Stimulated activated CD4-positive, alpha-beta T cell treated with anti-CD3 and anti-CD28 coated beads, Interleukin-4, amount 100 ng/mL, for 4 hours (primary cell): ENCODE data around the gene CATSPERZ.
A peak's percentile ranks its signal among the peaks of the same experiment; 100 is the strongest.
"Not testable (repeated sequence)": the region's sequence is repeated elsewhere in the genome, so short reads cannot be mapped to it uniquely, and the experiment has no call there.

Experiments
- DNase-seq, 2 experiments: peaks; one replicate each; pipeline ENCODE4 v3.0.0-alpha.2; 2020

The CATSPERZ gene

DNA sequence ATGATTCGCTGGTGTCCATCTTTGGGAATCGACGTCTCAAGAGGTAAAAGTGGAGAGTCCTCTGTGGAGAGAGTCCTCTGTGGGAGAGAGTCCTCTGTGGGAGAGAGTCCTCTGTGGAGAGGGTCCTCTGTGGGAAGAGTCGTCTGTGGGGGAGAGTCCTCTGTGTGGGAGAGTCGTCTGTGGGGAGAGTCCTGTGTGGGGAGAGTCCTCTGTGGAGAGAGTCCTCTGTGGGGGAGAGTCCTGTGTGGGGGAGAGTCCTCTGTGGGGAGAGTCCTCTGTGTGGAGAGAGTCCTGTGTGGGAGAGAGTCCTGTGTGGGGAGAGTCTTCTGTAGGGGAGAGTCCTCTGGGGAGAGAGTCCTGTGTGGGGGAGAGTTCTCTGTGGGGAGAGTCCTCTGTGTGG is 20.9 kb downstream of the CATSPERZ start:
- no peak for DNase-seq

GRCh38 chr11:64321533-64321932 is 21.4 kb downstream of the CATSPERZ start:
- no peak for DNase-seq

GRCh38 chr11:64322925-64323260 is 22.7 kb downstream of the CATSPERZ start:
- no peak for DNase-seq

- DNase-seq, result no peak
These were observed 23.2 kb downstream of the CATSPERZ start for GRCh38 chr11:64323373-64323772.

- DNase-seq, result not testable (repeated sequence)
These were observed 23.8 kb downstream of the CATSPERZ start for GRCh38 chr11:64323984-64324383.

DNA sequence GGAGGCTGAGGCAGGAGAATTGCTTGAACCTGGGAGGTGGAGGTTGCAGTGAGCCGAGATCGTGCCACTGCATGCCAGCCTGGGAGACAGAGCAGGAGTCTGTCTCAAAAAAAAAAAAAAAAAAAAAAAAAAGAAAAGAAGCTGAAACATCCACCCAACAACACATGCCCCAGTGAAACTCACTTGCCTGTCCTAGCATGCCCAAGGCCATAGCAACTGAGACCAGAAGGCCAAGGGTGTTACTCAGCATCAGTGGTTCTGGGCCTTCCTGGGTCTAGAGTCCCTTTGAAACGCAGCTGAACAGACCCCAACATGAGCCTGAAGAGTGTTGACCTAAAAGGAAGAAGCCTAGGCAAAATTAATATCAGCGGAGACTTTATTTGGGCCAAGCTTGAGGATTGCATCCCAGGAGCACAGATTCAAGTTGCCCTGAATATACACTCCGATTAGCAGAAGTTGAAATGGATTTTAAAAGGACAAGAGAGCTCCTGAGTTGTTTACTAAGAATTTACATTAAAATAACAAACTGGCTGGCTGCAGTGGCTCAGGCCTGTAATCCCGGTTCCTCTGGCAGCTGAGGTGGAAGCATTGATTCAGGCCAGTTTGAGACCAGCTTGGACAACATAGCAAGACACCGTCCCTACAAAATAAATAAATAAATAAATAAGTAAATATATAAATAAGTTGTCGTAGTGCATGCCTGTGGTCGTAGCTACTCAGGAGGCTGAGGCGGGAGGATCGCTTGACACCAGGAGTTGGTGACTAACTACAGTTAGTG is 24.7 kb downstream of the CATSPERZ start:
- no peak for DNase-seq

DNA sequence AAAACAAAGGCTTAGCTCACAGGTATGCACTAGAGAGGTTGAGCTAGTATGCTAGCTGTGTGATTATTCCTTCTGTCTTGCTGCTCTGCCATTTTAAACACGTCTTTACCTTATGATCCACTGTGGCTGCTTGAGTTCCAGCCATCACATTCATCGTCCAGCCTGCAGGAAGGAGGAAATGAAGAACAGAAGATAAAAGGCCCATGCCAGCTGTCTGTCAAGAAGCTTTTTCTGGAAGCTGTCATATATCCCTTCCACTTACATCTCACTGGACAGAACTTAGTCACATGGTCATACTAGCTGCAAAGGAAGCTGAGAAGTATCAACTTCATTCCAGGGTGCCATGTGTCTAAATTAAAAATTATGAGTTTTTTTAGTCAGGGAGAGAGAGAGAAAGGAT is 27.2 kb downstream of the CATSPERZ start:
- DNase-seq, result no peak

GRCh38 chr11:64327993-64328392 is 27.8 kb downstream of the CATSPERZ start:
- DNase-seq, result no peak

DNA sequence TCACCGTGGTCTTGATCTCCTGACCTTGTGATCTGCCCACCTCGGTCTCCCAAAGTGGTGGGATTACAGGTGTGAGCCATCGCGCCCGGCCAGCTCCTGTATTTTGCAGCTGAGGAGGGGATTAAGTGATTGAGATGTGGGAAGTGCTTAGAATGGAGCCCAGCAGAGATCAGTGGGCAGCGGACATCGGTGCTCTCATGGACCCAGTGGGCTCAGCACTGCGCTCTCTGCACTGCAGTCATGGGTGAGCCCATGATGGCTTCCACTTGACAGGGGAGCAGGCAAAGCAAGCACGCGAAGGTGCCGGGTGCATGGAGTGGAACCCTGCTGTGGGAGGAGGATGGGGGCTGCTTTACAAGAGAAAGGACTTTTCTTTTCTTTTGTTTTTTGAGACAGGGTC is 30.7 kb downstream of the CATSPERZ start:
- no peak for DNase-seq

- peak; percentile 51 to 61 for DNase-seq
These were observed 31.6 kb downstream of the CATSPERZ start for GRCh38 chr11:64331569-64332371.

- DNase-seq, result no peak
These were observed 33.4 kb downstream of the CATSPERZ start for GRCh38 chr11:64333556-64333955.

- no peak for DNase-seq
These were observed 34.9 kb downstream of the CATSPERZ start for GRCh38 chr11:64334764-64335735.

DNA sequence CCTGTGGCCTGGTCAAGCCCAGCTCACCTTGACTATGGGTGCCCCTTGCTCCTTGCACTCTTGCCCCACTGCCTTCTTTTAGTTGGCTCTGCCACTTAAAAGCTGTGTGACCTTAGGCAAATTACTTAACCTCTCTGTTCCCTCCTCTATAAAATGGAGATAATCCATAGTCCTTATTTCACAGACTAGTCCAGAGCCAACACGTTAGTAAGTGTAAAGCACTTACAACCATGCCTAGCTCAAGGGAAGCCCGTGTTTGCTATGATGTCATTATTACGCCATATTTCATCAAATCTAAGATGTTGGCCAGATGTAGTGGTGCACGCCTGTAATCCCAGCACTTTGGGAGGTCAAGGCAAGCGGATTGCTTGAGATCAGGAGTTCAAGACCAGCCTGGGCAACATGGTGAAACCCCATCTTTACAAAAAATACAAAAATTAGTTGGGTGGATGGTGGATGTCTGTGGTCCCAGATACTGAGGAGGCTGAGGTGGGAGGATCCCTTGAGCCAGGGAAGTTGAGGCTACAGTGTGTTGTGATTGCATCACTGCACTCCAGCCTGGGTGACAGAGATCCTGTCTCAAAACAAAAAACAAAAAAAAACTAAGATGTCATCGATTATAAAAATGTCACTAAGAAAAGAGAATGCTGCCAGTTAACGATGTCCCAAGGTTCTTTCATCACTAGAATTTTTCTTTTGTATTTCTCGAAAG is 37.5 kb downstream of the CATSPERZ start:
- DNase-seq, result no peak

DNA sequence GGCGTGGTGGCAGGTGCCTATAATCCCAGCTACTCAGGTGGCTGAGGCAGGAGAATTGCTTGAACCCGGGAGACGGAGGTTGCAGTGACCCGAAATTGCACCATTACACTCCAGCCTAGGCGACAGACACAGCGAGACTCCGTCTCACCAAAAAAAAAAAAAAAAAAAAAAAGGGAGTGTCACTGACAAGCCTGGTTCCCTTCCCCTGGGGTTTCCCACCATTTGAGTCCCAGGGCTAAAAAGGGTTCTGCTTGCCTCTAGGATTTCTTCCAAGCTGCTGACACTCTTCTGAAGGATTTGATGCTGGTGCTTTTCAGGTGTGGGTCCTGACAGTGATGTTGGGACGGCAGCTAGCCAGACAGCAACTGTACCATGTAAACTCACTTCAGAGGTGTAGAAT is 38.6 kb downstream of the CATSPERZ start:
- no peak for DNase-seq

DNA sequence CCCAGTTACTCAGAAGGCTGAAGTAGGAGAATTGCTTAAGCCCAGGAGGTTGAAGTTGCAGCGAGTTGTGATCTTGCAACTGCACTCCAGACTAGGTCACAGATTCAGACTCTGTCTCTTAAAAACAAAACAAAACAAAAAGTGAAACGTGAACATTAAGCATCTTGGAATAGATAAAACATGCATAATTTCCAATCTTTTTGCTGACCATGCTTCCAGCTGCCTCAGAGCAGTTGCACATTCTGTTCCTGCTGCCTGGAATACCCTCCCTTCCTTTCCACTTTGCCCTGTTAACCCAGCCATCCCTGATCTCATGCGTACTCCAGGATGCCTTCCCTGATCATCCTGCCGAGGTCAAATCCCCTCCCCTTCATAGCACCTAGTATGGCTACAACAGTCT is 39.1 kb downstream of the CATSPERZ start:
- DNase-seq, result no peak

GRCh38 chr11:64339754-64340408 is 39.7 kb downstream of the CATSPERZ start, which contains the start of gene CCDC88B:
Gene CCDC88B (plus strand): TSS chr11:64340204. CDS start chr11:64340267, 63 bp downstream.
- peak; percentile 72 to 80 for DNase-seq

DNA sequence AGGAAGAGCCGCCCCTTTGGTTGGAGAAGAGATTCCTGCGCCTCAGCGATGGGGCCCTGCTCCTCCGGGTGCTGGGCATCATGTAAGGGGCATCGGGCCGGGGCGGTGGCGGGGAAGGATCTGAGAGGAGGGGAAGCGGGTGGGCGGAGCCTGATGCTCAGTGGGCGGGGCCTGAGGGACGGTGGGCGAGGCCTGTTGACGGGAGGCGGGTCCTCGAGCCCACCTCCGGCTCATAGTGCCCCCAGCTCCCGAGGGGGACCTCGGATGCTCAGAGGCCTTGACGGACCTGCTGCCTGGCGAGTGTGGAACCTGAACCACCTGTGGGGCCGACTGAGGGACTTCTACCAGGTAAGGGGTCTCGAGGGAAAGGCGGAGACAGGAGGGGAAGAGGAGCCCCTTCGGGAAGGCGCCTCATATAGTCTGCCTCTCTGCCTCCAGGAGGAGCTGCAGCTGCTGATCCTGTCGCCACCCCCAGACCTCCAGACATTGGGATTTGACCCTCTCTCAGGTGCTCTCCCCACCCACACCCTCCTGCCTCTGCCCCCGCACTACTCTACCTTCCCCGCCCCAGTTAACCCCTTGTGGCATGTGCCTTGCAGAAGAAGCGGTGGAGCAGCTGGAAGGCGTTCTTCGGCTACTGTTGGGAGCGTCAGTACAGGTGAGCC is 40.6 kb downstream of the CATSPERZ start:
- peak; percentile 65 to 78 for DNase-seq

DNA sequence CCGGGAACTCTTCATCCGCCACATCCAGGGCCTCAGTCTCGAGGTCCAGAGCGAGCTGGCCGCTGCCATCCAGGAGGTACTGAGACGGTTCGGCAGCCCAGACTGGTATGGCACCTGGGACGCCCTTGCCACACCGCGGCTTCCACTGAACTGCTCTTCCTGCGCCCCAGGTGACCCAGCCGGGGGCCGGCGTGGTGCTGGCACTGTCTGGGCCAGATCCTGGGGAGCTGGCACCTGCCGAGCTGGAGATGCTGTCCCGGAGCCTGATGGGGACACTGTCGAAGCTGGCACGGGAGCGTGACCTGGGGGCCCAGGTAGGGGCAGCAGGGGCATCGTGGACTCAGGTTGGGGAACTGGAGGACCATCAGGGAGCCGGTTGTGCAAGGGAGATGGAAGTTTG is 41.3 kb downstream of the CATSPERZ start:
- DNase-seq, result no peak

GRCh38 chr11:64341851-64342791 is 42.0 kb downstream of the CATSPERZ start:
- peak; percentile 86 to 89 for DNase-seq
